NCI-H1092 (cell line): ENCODE measurements around the gene COPE.

Experiments
- DNase-seq: peaks from one replicate; lab custom pipeline; 2025; lab: John Stamatoyannopoulos, UW

Gene COPE

GRCh38 chr19:18866800-18867123 lies 52.4 kb downstream of the COPE start:
- DNase-seq = no peak

GRCh38 chr19:18865973-18866799 lies 53.0 kb downstream of the COPE start:
- no peak for DNase-seq

GRCh38 chr19:18865106-18865972 lies 53.8 kb downstream of the COPE start:
- DNase-seq = no peak

- DNase-seq = no peak
Observed at GRCh38 chr19:18863843-18864362, 55.3 kb downstream of the COPE start.

- no peak for DNase-seq
Observed at GRCh38 chr19:18862976-18863842, 56.0 kb downstream of the COPE start.

- no peak for DNase-seq
Observed at GRCh38 chr19:18861917-18862316, 57.3 kb downstream of the COPE start.

GRCh38 chr19:18861235-18861634 lies 58.0 kb downstream of the COPE start:
- no peak for DNase-seq

- DNase-seq = no peak
Observed at GRCh38 chr19:18860725-18861124, 58.5 kb downstream of the COPE start.

- no peak for DNase-seq
Observed at GRCh38 chr19:18860302-18860700, 58.9 kb downstream of the COPE start.

- DNase-seq = no peak
Observed at GRCh38 chr19:18859676-18860301, 59.4 kb downstream of the COPE start.

- no peak for DNase-seq
Observed at GRCh38 chr19:18858906-18859646, 60.1 kb downstream of the COPE start.

- DNase-seq = no peak
Observed at GRCh38 chr19:18857223-18857622, 62.0 kb downstream of the COPE start.

- no peak for DNase-seq
Observed at GRCh38 chr19:18856385-18857126, 62.6 kb downstream of the COPE start.

- no peak for DNase-seq
Observed at GRCh38 chr19:18855647-18856384, 63.4 kb downstream of the COPE start.

- DNase-seq = no peak
Observed at GRCh38 chr19:18854982-18855381, 64.2 kb downstream of the COPE start.

GRCh38 chr19:18853755-18854427 lies 65.3 kb downstream of the COPE start:
- DNase-seq = no peak

GRCh38 chr19:18852648-18853047 lies 66.5 kb downstream of the COPE start:
- DNase-seq = no peak

GRCh38 chr19:18851673-18852325 lies 67.4 kb downstream of the COPE start:
- no peak for DNase-seq
